GM18951 (cell line): Measurements from ENCODE around the gene MGAT5.

Experiments
- POLR2A ChIP-seq: IDR thresholded peaks from 4 replicates; pipeline ENCODE4 v1.6.1; 2011; ENCODE audit warnings: mild to moderate bottlenecking; ENCODE audit not compliant: insufficient read length, insufficient read depth; ENCODE audit errors: extremely low read depth
- in situ Hi-C: fragments of 300-500 bp; cut with MboI; formaldehyde crosslinking; loops from one replicate; pipeline ENCODE4 v1.12.0; 2022; ENCODE audit warnings: low sequenced_read_pairs, mixed read lengths, inconsistent platforms; ENCODE audit not compliant: unreplicated experiment

The MGAT5 gene

DNA sequence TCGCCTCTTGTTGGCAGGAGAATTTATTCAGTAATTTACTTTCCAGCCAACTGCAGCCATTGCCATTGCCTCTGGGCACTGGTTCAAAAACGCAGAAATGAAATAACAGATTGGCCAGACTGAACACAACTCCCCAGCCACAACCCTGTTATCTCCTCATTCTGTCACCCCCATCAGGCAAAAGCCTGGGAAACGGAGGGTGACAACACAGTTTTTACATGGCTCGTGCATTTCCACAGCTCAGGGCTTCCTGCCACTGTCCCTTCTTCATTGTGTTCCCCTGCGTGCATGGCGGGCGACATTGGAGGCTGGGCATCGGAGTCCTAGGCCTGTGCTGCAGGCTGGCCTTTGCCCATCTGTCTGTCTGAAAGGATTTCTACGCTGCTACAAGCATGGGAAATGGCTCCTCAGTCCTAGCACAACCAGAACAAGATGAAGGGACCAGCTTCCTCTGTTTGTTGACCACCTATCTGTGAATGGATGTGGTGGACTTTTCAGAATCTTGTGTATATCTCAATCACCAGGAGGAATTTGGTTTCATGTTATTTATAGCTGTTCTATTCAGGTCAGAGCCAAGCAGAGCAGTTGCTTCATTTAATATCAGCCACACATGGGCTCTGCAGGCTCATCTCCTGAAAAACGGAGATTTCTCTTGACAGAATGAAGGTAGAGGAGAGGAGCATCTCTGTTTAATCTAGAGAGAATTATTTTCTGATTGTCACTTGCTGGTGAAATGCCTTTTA, 107.0 kb downstream of the MGAT5 start:
- TF ChIP-seq POLR2A, result no peak
- in situ Hi-C loops, result no loop called here

DNA sequence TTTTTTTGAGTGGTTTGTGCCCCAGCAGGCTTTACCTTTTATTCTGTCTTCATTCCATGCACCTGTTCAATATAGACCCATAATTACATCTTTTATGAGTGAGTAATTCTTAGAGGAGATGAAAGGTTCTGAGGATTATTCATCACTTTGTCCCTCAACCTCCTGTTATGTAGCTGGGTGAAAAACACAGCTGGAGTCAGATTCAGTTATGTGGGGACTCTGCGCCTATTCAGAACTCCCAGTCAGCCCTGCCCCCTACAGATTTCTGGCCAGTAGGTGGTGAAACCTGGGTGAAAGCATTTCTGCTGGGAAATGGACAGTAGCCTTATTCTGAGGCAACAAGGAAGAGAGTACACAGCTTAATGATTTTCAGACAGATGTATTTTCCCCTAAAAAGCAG, 107.8 kb downstream of the MGAT5 start:
- in situ Hi-C loops, result no loop called here
- no peak for TF ChIP-seq POLR2A

DNA sequence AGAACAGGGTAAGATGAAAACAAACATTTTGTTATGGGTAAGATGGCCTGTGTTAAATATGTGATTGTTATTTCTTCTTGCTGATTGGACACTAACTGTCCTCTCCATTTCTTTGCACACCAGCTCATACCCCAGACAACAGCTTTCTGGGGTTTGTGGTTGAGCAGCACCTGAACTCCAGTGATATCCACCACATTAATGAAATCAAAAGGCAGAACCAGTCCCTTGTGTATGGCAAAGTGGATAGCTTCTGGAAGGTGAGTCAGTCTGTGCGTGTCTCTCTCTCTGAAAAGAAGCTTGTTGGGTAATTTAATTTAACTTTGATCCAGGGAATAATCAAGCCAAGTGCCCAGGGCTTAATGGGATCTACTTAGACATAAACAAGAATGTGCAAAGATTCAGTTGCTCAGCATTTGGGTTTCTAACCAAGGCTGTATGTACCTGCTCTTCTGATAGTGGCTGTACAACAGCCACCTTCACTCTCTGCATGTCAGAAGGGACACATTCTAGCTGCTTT, 108.3 kb downstream of the MGAT5 start:
- in situ Hi-C loops, result no loop called here
- no peak for TF ChIP-seq POLR2A

DNA sequence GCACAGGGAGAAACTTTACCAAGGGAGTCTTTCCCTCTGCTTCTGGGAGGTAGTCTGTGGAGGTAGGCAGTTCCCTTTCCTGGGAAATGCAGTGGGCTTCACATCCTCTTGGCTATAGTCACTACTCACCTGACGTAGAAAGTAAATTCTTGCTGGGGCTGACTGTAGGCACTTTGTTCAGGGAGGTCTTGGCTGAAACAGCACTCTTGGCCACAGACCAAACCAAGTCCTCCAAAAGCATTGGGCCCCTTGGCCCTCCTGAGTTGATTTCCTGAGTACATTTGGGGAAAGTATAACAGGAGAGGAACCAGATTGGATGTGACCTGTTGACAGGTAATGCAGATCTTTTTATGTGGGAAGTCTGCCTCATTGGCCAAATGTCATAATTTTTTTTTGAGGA, 108.9 kb downstream of the MGAT5 start:
- no peak for TF ChIP-seq POLR2A
- in situ Hi-C loops, result no loop called here

- no peak for TF ChIP-seq POLR2A
- in situ Hi-C loops, result no loop called here
Observed at GRCh38 chr2:134365356-134365755, 111.5 kb downstream of the MGAT5 start.

- in situ Hi-C loops, result no loop called here
- TF ChIP-seq POLR2A, result no peak
Observed at GRCh38 chr2:134366359-134366758, 112.5 kb downstream of the MGAT5 start.

- no peak for TF ChIP-seq POLR2A
- in situ Hi-C loops, result no loop called here
Observed at GRCh38 chr2:134367213-134367612, 113.3 kb downstream of the MGAT5 start.

- TF ChIP-seq POLR2A, result no peak
- in situ Hi-C loops, result no loop called here
Observed at GRCh38 chr2:134368009-134368817, 114.3 kb downstream of the MGAT5 start.

DNA sequence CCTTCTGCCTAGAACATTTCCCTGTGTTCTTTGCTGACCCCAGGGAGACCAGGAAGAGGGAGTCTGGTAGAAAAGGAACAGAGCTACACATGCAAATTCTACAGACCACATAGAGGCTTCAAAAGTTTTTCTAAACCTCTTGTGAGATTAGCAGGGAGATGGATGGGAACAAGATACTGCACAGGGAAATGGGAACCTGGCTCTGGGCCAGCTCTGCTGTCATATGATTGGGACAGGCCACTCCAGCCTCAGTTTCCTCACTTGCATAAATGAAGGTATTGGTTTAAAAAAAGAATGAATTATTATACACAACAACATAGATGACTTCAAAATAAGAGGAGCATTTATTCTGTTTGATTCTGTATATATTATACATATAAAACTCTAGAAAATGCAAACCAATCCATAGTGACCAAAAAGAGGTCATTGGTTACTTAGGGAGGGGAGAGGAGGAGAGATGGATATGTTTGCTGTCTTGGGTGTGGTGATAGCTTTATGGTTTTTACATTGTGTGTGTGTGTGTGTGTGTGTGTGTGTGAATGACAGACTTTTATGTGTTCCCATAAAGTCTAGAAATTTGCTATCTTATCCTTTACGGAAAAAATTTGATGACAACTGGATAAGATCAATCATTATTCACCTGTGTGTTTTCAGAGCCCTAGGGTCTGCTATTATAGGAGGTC, 115.5 kb downstream of the MGAT5 start:
- TF ChIP-seq POLR2A, result no peak
- in situ Hi-C loops, result no loop called here

DNA sequence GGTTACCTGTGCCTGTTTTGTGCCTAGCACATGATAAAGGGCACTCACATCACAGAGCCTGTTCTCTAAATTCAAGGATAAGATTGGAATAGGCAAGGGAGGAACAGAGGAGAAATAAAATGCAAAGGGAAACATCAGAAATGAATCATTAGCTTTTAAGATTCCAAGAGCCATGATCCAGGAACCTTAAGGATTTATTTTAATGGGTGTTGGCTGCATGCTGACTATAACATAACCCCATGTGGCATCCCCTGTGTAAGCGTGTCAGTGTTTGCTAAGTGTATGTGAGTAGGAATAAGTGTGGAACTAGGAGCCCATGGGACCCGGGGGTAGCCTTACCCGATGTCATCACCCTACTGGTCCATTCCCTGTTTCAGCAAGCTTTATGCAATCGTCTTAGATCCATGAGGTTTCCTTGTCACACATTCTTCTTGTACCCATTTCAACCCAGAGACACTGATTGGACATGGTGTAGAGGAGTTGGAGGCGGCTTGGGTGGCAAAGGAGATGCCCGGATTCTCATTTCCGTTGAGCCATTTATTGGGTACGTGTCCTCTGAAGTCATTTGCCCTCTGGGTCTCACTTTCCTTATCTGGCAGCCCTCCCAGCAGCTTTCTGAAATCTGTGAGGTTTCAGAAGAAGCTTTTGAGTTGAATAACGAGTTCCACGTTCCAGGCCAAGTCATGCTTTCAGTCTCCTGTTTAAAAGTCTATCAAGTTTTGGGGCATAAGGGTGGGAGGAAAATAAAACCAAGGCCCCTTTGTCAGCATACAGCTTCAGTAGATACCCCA, 117.0 kb downstream of the MGAT5 start:
- no peak for TF ChIP-seq POLR2A
- in situ Hi-C loops, result no loop called here

GRCh38 chr2:134372141-134372540, 118.3 kb downstream of the MGAT5 start:
- TF ChIP-seq POLR2A, result no peak
- in situ Hi-C loops, result no loop called here

DNA sequence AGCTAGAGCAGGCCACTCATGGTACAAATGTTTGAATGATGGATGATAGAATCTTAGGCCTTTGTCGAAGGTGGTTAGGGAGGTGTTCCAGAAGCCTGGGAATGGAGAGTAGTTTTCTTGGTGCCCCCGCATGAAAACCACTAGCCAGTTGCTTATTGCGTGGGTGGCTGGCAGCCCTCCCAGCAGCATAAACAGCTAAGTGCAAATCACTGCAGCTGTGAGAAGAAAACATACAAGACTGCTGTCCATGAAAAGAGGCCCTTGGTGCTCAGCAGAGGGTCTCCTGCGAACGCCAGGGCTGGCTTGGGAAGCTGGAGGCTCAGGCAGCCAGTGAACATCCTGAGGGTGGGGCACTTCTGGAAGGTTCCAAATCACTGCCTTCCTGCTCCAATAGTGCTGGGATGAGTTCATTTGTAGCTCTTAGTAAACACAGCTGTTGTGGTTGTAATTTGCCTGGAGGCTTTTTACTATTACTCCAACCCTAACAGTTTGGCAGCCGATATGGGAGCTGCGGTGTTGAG, 118.8 kb downstream of the MGAT5 start:
- in situ Hi-C loops, result no loop called here
- no peak for TF ChIP-seq POLR2A

GRCh38 chr2:134375935-134376334, 122.1 kb downstream of the MGAT5 start:
- in situ Hi-C loops, result no loop called here
- no peak for TF ChIP-seq POLR2A

DNA sequence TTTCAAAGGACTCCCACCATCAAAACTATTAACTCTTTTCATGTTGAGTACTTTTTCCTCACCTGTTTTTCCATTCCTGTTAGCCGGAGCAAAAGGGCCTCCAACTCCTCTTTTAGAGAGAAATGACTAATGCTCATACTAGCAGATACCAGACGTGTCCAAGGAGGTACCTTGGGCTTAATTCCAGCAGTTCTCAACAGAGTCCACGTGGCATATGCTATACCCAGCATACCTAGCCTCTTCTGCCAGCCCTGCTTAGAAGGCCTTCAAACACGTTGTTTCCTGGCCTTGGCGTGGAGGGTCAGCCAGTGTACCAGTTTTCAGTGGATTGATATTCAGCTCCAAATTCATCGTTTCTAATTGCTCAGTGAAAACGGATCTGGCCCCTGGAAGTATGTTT, 123.9 kb downstream of the MGAT5 start:
- in situ Hi-C loops, result no loop called here
- TF ChIP-seq POLR2A, result no peak
